ENCODE results near the gene SEMA7A.

DNA sequence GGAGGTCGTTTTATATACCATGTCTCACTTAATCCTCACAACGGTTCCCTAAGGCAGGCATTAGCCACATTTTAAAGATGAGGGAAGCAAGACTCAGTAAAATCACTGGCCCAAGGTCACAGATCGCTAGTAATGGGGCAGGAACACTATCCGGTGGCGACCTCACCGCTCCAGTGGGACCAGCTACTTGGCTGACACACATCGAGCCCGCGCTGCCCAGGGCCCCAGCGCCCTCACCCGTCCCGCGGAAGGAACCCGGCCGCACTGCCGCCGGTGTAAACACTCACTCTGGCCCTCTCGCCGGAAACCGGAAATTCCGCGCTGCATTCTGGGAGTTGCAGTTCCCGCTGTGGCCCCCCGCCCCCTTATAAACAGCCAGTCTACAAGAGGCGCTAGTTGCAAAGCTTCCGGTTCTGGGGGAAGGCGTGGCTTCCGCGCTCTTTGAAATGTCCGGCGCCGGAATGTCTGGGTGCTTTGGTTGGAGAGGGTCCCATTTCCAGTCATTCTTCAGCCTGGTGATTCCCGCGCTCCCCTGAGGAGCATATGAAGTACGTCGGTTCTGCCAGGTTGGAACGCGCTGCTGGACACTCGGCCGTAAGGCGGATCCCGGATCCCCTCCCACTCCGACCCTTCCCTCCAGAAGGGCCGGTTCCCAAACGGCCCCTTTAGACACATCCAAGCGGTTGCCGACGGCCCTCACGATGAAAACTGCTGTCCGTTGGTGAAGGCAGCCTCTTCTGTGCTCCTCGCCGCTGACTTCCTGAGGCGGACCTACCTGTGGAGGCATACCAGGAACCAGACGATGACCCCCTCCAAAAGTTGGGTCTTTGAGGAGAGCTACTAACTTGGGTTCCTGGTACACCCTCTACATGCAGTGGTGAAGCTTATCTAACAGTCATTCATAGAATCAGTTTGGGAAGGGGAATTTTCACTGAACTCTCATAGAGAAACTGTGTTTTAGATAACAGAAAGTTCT lies 27.4 kb upstream of the SEMA7A start, which contains the start of gene UBL7:
- TF ChIP-seq, protein P1, sequence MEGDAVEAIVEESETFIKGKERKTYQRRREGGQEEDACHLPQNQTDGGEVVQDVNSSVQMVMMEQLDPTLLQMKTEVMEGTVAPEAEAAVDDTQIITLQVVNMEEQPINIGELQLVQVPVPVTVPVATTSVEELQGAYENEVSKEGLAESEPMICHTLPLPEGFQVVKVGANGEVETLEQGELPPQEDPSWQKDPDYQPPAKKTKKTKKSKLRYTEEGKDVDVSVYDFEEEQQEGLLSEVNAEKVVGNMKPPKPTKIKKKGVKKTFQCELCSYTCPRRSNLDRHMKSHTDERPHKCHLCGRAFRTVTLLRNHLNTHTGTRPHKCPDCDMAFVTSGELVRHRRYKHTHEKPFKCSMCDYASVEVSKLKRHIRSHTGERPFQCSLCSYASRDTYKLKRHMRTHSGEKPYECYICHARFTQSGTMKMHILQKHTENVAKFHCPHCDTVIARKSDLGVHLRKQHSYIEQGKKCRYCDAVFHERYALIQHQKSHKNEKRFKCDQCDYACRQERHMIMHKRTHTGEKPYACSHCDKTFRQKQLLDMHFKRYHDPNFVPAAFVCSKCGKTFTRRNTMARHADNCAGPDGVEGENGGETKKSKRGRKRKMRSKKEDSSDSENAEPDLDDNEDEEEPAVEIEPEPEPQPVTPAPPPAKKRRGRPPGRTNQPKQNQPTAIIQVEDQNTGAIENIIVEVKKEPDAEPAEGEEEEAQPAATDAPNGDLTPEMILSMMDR (IDR thresholded peaks at IDR 0.05), result peak in 1 of 3 donors; percentile 22
- TF ChIP-seq POLR2A (IDR thresholded peaks at IDR 0.05), result peak; percentile 76
